Body of pancreas (tissue), 4 donors: ENCODE measurements around the gene ZAR1L. TPM values are rescaled to one million over a fixed set of nuclear protein-coding genes. Genes with fewer than 3 reads are reported as not detected.

Experiments
- ATAC-seq: fragments of 150-250 bp; one replicate; pipeline ENCODE4 v1.9.1; 2016
- DNase-seq, 4 donors: peaks; one replicate each; pipeline ENCODE4 v3.0.0-alpha.2; 2019
- H3K27ac ChIP-seq, 4 donors: fragments of 200-600 bp; sonication (generic); 1 replicate in 3 of 4; 2 replicates in 1 of 4; pipeline versions ENCODE4 v1.5.1 to v1.6.1; 2016 to 2019; ENCODE audit warnings: mild to moderate bottlenecking in 1 of 4, mixed read lengths in 1 of 4, moderate library complexity in 1 of 4
- H3K27me3 ChIP-seq, 2 donors: fragments of 200-600 bp; sonication (generic); one replicate each; pipeline ENCODE4 v1.6.0; 2016; ENCODE audit warnings: mild to moderate bottlenecking in 1 of 2
- H3K36me3 ChIP-seq, 2 donors: fragments of 200-600 bp; sonication (generic); replicated peaks in 1 of 2; 2 replicates each; pipeline ENCODE4 v1.5.1; 2016; ENCODE audit warnings: low read depth in 2 of 2; ENCODE audit not compliant: insufficient read depth in 1 of 2
- H3K4me1 ChIP-seq: fragments of 200-600 bp; sonication (generic); one replicate; pipeline ENCODE4 v1.6.0; 2016
- H3K4me3 ChIP-seq, 2 donors: fragments of 200-600 bp; sonication (generic); 1 replicate in 1 of 2; 2 replicates in 1 of 2; pipeline ENCODE4 v1.5.1; 2016 to 2019
- H3K9me3 ChIP-seq, 3 donors: fragments of 200-600 bp; sonication (generic); 1 replicate in 2 of 3; 2 replicates in 1 of 3; pipeline ENCODE4 v1.5.1; 2016
- POLR2A ChIP-seq, 3 donors: fragments of 450-650 bp; IDR thresholded peaks; one replicate each; pipeline ENCODE4 v1.6.1; 2016; ENCODE audit warnings: antibody characterized with exemption in 3 of 3, mild to moderate bottlenecking in 2 of 3
- WGBS, 2 donors: methylation state at CpG; one replicate each; pipeline ENCODE4 v1.1.5; 2017; 5-methylcytosine and 5-hydroxymethylcytosine counted together
- intact Hi-C: fragments of 100-400 bp; cut with DNase I; formaldehyde crosslinking; loops from one replicate; pipeline ENCODE4 v1.15.1; 2023
- total RNA-seq, 2 donors: library from RNA; depleted of rRNA; stranded (reverse); fragments of >200 nt; gene quantifications; one replicate each; pipeline ENCODE4 v1.1.0, GENCODE V29; 2016
- TF ChIP-seq, protein P1 (sequence below), 7 experiments: fragments of 450-650 bp in 4 of 7; fragments of 200-600 bp in 3 of 7; sonication (generic) in 3 of 7; IDR thresholded peaks; one replicate each; pipeline ENCODE4 v1.5.1; 2016 to 2019; ENCODE audit warnings: antibody characterized with exemption in 7 of 7

Gene ZAR1L
- total RNA-seq, 2 donors from 2014 or later = not detected

DNA sequence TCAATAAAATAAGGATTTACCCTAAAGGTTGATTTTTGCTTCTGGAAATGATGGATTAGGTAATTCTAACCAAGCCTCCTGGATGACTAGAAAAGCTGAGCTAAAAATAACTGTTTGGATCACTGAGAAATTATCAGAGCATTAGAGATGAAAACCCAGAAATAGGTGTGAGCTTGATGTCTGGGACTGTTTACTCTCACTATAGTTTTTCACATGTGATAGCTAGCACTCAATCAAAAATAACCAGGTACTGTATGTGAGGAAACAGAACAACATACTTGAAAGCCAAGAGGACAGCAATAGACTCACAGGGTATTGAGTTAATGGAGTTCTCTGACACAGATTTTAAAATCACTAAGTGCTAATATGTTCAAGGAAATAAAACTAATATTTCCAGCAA lies 9.5 kb downstream of the ZAR1L start:
- H3K4me3 ChIP-seq = no peak overlapping the region
- TF ChIP-seq POLR2A (IDR thresholded peaks at IDR 0.05) = no peak
- TF ChIP-seq, protein P1, sequence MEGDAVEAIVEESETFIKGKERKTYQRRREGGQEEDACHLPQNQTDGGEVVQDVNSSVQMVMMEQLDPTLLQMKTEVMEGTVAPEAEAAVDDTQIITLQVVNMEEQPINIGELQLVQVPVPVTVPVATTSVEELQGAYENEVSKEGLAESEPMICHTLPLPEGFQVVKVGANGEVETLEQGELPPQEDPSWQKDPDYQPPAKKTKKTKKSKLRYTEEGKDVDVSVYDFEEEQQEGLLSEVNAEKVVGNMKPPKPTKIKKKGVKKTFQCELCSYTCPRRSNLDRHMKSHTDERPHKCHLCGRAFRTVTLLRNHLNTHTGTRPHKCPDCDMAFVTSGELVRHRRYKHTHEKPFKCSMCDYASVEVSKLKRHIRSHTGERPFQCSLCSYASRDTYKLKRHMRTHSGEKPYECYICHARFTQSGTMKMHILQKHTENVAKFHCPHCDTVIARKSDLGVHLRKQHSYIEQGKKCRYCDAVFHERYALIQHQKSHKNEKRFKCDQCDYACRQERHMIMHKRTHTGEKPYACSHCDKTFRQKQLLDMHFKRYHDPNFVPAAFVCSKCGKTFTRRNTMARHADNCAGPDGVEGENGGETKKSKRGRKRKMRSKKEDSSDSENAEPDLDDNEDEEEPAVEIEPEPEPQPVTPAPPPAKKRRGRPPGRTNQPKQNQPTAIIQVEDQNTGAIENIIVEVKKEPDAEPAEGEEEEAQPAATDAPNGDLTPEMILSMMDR (IDR thresholded peaks at IDR 0.05) = no peak
- no peak for ATAC-seq
- no peaks in the 10 kb centered on the region for H3K36me3 ChIP-seq
- peaks cover 6% of the 10 kb centered on the region for H3K4me1 ChIP-seq
- H3K27me3 ChIP-seq = no peaks in the 10 kb centered on the region
- no peak overlapping the region for H3K27ac ChIP-seq
- intact Hi-C loops = no loop called here
- DNase-seq = no peak
- H3K9me3 ChIP-seq = no peaks in the 10 kb centered on the region

DNA sequence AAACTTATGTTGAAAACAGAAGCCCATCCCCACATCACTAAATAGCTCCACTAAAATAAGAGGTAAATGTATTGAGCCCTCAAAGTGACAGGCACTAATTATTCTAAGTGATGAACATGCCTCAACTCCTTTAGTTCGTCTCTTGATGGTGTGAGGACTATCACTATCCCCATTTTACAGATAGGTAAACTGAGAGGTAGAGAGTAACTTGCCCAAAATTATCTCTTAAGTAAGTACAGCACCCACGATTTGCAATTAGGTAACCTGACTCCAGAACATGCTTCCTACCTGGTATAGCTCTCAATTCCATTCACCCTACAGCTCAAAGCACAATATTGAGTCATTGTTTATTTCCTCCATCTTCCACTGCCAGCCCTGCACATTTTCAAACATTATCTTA lies 12.7 kb downstream of the ZAR1L start:
- TF ChIP-seq POLR2A (IDR thresholded peaks at IDR 0.05) = no peak
- H3K4me3 ChIP-seq = no peak overlapping the region
- 61 to 73% methylated on average over 2 of the region's 2 CpGs for WGBS, 2 donors
- no peak for DNase-seq
- no peaks in the 10 kb centered on the region for H3K9me3 ChIP-seq
- no peaks in the 10 kb centered on the region for H3K27me3 ChIP-seq
- ATAC-seq = no peak
- H3K36me3 ChIP-seq = no peaks in the 10 kb centered on the region
- no peaks in the 10 kb centered on the region for H3K4me1 ChIP-seq
- intact Hi-C loops = no loop called here
- no peak overlapping the region for H3K27ac ChIP-seq

DNA sequence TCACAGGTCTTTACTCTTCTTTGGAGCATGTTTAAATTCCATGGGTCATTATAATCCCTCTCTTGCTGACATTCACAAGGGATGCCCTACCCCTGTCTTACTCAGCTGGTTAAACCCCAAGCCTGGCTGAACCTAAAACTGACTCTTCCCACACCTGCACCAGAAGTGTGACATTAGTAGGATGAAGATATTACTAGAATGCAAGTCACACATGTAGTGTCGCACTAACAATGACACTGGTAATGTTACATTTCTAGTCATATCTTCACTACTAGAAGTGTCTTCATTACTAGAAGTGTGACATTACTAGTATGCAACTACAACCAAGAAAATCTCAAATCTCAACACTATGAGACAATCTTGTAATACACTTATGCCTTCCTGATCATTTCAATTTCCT lies 14.2 kb downstream of the ZAR1L start:
- WGBS, 2 donors = 75 to 80% methylated on average over 1 of the region's 1 CpG
- no peak for ATAC-seq

DNA sequence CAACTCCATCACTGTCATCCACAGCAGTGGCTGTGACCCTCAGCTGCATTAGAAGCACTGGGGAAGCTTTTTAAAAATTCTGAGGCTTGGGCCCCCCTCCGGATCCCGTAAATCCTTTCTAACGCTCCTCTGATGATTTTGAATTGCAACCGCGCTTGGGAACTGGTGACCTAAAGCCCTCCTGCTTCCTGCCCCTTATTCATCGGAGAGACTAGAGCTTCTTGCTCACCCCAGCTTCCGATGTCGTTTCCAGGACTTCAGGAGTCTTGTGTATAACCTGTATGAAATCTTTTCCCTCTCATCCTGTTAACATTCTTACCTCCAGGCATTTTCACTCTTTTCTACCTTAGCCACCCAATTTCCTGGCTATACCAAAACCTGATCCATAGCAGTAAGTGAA lies 14.8 kb downstream of the ZAR1L start:
- intact Hi-C loops = no loop called here
- Histone ChIP-seq H3K27me3 (no peaks in the 10 kb centered on the region), H3K36me3 (peaks cover 0 to 2% of the 10 kb centered on the region in 2 donors), H3K4me1 (no peaks in the 10 kb centered on the region), H3K9me3 (no peaks in the 10 kb centered on the region), H3K4me3 (no peak overlapping the region), H3K27ac (no peak overlapping the region)
- ATAC-seq = no peak
- no peak for TF ChIP-seq POLR2A (IDR thresholded peaks at IDR 0.05)
- TF ChIP-seq, protein P1 (IDR thresholded peaks at IDR 0.05) = no peak
- no peak for DNase-seq
- WGBS, 2 donors = 38 to 64% methylated on average over 8 of the region's 8 CpGs

More for the DNA sequence above, 14.2 kb downstream of the ZAR1L start:
- H3K4me3 ChIP-seq = no peak overlapping the region
- H3K27ac ChIP-seq = no peak overlapping the region
- H3K27me3 ChIP-seq = no peaks in the 10 kb centered on the region
- no peak for DNase-seq
- H3K4me1 ChIP-seq = no peaks in the 10 kb centered on the region
- no peaks in the 10 kb centered on the region for H3K9me3 ChIP-seq
- TF ChIP-seq, protein P1 (IDR thresholded peaks at IDR 0.05) = no peak
- TF ChIP-seq POLR2A (IDR thresholded peaks at IDR 0.05) = no peak
- intact Hi-C loops = no loop called here
- H3K36me3 ChIP-seq = no peaks in the 10 kb centered on the region

DNA sequence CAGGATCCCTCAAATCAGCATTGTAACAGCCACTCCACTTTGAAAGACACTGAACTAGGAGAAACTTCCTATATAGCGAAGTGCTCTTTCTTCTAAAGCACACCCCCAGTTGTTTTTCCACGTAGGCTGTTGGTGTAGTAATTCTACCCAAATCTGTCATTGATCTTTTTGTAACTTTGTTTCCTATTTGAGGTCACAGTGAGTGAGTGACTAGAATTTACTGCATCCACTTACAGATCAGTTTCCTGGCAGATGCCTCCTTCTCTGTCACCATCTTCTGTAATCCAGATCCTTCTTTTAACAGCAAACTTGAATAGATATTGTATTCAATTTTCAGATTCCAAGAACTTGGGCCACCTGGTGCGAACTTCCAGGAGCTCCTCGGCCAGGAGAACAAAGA lies 15.3 kb downstream of the ZAR1L start:
- DNase-seq (no peak), ATAC-seq (no peak)
- WGBS, 2 donors = 62 to 72% methylated on average over 4 of the region's 4 CpGs
- intact Hi-C loops = no loop called here
- Histone ChIP-seq H3K36me3 (peaks cover 0 to 4% of the 10 kb centered on the region in 2 donors), H3K27ac (no peak overlapping the region), H3K4me3 (no peak overlapping the region), H3K9me3 (no peaks in the 10 kb centered on the region), H3K27me3 (no peaks in the 10 kb centered on the region), H3K4me1 (no peaks in the 10 kb centered on the region)
- TF ChIP-seq, protein P1 (IDR thresholded peaks at IDR 0.05) = no peak
- no peak for TF ChIP-seq POLR2A (IDR thresholded peaks at IDR 0.05)
